Smooth muscle cell of the brain vasculature (primary cell): Measurements from ENCODE around the gene GALNT18.

Source experiments
- DNase-seq: peaks from one replicate; pipeline ENCODE4 v3.0.0-alpha.2; 2012; ENCODE audit warnings: low read depth, low spot score

The GALNT18 gene

DNA sequence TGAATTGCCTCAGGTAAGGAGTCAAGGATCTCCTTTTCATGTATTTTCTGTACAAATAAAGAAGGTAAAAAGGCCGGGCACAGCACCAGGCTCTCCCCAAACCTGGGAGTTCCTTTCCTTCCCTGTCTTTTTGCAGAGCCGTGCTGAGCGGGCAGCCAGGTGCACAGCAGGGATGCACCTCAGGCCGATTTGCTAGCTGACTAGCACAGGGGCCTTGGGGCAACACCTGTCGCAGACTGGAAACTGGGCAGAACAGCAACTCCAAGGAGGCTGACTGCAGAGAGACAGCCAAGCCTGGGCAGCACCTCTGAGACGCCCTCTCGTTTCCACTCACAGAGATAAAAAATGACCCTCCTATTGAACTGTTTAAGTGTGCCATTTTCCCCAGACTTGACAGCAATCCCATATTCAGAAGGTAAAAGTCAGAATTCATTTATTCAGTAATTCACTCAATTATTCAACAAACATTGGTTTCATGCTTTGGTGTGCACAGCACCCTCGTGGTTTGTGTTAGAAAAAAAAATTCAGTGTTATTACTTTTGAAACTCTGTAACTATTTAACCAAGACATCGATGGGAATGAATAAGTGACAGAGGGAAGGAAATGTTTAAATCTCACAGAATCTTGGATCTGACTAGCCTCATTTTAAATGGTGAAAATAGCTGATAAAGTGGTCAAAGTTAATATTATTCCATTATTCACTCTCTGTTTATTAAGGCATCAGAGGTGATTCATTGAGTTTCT is 120.9 kb downstream of the GALNT18 start:
- DNase-seq, result no peak

DNA sequence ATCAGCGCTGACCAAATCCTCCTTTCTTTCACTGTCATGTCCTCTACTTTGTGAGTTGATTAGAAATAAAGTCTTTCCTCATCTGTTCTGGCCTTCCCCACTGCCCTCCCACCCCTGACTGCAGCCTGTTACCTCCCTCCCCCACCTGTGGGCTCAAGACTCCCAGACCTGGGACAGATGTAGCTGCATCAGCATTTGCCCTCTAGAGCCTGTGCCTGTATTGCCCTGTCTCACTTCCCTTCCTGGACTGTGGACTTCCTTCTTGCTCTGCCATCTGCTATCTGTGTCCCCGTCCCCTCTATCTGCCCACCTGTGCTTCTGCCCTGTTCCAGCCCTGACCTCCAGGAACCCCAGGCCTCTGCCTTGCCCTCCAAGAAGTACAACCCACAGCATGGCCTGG is 122.5 kb downstream of the GALNT18 start:
- DNase-seq, result no peak

DNA sequence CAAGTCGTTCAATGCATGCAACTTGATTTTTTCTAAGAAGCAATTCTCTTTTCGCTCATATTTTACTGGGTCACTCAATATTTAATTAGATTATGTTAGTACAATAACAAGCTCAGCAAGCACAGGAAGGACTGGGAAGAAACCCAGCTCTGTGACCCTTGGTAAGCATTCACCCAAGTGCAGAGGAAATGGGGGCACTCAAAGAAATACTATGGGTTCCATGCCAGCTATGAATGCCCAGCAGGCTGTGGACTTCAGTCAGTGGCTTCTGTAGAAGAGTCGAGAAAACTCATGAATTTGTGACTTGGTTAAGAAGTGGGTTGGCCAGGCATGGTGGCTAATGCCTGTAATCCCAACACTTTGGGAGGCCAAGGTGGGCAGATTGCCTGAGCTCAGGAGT is 123.6 kb downstream of the GALNT18 start:
- no peak for DNase-seq

DNA sequence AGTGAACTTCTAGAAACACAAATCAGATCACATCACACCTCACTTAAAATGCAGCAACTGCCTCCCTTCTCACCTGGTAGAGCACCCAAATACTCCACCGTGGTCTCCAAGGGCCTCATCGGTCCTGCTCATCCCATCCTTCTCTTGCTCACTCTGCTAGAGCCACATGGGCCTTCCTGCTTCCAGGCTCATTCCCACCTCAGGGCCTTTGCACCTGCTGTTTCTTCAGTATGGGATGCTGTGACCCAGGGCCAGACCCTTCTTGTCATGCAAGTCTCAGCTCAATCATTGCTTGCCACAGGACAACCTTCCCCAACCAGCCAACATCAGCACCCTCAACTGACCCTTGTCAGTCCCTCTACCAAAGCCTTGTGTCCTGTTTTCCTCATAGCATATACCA is 124.9 kb downstream of the GALNT18 start:
- no peak for DNase-seq

DNA sequence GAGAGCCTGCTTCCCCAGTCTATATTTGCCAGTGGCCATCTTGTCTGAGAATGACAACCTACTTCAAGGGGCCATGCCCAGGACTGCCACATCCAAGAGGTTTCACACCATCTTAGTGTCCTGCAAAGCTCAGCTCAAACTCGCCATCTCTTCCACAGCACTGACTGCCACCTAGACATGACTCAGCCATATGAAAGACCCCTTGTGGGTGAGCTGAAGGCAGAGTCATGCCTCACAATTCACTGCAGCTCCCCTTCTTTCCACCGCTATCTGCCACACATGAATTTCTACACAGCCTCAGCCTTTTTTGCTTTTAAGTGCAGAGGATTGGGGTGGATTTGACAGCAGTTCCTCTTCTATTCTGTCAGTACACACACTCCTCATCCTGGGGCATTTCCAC is 127.5 kb downstream of the GALNT18 start:
- DNase-seq, result no peak

DNA sequence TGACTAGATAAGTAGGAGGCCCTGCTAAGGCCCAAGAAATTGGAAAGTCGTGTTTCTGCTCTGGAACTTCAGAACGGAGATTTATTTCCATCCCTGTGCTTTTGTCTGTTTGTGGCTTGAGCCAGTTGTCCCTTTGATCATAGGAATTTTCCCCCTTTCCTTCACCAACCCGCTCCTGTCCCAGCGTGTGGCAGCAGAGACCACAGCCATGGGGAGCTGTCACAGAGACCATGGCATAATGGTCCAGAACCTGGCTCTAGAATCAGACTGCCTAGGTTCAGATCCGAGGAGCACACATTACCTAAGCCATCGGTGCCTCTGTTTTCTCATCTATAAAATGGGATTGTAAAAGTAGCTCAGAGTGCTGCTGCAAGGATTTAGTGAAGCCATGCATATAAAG is 128.1 kb downstream of the GALNT18 start:
- DNase-seq, result no peak

DNA sequence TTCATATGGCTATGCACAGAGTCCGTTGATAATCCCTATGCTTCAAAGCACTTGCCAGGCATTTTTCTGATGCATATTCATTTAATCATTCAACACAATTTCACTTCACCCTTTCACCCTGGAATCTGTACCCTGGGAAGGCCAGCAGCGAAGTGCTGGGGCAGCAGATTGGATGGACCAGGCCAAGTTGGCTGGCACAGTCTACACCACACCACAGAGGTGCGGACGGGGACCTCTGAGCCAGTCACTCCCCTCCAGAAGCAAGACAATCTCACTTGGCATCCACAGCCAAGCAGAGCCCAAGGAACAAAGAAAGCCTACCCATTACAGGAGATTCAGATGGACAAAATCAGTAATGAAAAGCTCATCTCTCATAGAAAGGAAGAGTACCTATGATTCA is 130.2 kb downstream of the GALNT18 start:
- DNase-seq, result no peak

DNA sequence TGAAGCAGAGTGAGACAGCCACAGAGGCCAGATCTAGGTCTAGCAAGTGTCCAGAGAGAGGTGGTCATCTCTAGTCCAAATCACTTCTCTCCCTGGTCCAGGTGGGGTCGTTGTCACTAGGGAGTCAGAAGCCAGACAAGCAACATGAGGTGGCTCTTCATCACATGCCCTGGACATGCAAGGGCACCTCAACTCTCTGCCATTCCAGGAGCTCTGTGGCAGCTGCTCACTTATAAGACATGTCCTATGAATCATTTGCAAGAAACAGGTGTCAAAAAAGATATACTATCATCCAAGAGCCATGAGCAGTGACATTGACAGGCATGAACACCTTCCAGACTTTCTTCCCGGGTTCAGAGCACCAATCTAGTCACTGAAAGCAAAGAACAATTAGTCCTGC is 130.8 kb downstream of the GALNT18 start:
- no peak for DNase-seq

DNA sequence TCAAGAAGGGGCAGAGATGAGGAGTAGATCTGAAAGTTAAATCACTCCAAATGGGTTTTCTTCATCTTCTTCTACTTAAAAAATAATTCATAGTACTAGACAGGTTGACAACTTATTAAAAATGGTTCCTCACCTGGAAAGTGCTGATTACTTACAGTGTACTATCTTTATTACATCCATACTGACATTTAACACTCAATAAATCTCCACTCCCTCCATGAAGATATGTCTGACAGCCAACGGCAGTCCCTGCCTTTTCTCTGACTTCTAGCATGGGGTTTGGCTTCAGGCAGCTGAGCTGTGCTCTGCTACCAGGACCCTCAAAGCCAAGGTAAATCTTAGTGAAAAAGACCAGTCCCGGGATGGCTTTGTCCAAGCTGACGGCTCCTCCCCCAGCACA is 135.4 kb downstream of the GALNT18 start:
- DNase-seq, result no peak

DNA sequence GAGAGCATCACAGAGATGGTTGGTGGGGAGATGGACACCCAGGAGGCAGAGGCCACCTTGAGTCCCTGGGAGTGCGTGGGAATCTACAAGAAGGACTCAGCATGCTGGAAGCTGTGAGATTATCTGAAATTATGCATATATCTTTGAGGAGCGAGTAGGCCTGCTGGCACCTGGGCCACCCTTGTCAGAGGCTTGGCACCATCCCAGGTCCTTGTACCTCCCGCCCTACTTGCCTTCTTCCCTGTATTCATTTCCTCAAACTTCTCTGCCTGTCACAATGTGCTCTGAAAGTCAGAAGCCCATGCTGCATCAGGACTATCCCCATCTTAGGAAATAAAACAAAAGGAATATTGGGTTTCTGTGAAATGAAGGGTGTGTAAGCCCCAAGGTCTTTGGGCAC is 135.8 kb downstream of the GALNT18 start:
- DNase-seq, result no peak

DNA sequence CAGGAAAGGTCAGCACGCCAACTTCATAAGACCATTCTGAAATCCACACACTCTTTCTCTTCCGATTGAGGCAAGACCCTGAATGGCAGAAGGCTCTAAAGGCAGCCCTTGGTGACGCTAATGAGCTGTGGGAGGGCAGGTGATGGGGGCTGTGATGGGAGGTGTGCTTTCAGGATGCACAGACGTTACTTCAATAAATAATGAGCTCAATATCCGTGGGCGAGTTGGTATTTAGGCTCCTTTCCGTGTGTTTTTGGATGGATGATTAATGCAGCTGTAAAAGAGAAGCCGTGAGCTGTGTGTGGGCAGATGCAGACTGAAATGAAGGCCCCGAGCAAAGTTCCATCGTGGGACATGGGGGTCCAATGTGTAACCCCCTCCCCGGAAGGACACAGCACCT is 138.2 kb downstream of the GALNT18 start:
- no peak for DNase-seq

DNA sequence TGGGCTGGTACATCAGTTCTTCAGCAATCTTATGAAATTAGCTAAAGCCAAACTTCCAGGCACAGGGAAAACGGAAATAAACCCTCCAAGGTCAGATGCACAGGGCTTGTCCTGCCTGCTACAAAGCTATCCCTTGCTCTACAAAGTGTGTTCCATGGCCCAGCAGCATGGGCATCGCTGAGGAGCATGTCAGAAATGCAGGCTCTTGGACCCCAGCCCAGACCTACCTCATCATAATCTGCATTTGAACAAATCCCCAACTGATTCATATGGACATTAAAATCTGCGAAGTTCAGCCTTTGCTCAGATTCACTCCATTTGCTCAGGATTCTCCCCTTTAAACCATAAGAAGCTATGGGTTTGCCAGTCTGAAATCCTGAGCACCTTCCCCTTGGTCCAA is 139.1 kb downstream of the GALNT18 start:
- no peak for DNase-seq

DNA sequence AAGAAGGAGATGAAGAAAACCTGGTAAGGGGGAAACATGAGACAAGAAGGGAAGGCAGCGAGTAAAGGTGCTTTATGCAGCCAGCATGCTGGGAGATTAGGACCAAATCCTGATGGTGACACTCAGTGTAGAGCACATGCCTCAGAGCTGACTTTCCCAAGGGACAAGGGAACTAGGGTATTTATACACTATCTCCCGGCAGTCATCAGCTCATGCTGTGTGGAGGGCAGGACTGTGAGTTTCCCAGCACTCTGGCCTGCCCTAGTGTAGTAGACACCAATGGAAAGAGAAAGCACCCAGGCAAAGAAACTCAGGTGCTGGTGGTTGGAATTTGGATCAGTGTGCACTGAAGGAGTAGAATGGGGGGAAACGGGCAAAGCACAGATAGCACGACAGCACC is 140.4 kb downstream of the GALNT18 start:
- DNase-seq, result no peak

DNA sequence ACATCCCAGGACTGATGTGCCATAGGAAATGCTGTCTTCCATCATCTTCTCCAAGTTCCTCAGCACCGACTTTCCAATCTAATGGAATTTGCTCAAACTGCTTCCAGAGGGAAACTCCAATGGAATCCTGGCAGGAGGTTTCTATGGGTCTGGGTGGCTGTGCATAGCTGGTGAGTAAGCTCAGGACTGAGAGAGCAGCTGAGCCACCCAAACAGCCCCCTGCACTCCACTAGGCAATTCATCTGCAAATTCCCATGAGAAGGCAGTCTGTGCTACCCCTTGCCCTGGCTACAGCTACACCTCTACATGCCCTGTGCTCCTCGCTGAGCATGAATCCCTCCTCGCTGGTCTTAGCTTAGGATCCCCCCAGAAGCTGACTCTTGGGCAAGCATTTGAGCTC is 140.8 kb downstream of the GALNT18 start:
- no peak for DNase-seq

DNA sequence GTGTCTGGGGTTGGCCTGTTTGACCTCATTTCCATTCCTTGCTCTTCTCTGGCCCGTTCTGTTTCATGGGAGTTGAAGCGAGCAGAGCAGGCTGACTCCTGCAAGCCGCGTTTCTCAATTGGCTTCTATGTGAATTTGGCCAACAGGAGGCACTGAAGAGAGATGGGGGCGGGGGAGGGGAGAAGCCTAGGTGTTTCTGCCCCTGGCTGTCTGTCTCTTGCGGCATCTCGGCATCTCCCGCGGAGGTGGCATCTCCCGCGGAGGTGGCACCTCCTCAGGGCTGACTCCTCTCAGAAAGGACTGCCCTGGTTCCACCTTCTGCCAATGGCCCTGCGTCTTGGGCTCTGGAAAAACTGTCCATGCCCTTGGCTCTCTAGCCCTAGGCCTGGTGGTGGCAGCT is 143.1 kb downstream of the GALNT18 start:
- DNase-seq, result no peak

DNA sequence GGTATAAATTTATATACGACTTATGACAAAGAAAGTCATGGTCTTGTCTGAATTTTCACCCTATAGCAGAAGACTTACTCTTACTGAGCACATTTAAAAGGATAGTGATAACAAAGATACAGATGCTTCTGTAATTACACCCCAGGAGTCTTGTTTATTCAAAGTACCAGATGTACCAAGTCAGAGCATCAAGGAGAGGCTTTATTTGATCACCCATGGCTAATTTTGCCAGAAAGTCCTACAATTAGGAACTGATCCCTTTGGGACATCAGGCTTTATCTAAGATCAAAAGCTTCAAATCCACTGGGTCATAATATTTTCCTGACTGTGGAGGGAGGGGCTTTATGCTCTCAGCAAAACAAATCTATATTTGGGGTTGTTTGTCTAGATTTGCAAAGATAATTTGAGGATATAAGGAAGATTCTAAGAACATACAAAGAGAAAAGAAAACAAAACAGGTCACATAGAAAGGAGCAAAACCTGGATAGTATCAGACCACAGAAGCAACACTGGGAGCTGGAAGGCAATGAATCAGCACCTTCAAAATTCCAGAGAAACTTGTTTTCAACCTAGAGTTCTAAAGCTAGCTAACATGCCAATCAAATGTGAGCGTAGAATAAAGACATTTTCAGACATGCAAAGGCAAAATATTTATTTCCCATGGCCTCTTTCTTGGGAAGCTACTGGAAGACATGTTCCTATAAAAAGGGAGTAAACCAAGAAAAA is 143.9 kb downstream of the GALNT18 start:
- DNase-seq, result no peak

DNA sequence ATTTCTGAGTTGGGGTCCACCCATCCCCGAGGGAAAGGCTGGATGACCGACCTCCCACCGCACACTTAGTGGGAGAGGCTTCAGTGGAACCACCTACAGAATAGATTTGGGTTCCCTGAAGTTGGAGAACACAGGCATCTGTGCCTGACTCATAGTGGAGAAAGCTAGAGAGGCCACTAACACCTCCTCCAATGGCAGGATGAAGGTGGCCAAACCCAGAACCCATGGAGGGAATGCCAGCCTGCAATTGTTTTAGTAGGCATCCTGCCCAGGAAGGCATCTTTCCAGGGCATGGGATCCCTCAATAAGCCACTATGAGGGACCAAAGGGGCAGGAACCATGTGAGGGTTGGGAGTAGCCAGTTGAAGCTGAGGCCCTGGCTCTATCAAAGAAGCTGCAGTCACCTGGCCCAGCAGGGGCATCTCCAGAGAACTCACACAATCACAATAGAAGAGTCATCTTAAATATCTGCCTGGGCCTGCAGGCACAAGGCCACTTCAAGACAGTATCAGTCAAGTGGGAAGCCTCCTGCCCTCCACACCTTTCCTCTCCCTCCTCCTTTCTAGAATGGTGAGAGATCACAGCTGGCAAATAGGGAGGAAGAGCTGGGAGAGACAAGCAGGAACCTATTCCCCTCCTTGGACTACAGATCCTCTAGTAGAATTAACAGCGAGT is 144.7 kb downstream of the GALNT18 start:
- DNase-seq, result no peak

DNA sequence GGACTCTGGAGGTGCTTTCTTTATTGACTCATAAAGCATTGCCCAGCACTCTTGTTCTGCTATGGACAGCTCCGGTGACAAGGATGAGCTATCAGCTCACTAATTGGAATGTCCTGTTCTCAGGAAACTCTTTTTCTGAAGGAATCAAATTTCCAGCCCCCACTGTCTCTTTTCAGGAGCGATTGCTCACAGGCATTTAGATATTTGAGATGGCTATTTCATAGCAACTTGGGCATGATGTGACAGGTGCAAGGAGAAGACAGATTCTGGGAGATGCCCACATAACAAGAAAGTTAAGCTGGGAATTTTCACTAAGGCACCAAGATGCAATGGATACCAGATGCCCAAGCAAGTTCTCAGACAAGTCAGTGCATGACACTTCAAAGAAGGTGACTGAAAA is 145.3 kb downstream of the GALNT18 start:
- DNase-seq, result no peak

DNA sequence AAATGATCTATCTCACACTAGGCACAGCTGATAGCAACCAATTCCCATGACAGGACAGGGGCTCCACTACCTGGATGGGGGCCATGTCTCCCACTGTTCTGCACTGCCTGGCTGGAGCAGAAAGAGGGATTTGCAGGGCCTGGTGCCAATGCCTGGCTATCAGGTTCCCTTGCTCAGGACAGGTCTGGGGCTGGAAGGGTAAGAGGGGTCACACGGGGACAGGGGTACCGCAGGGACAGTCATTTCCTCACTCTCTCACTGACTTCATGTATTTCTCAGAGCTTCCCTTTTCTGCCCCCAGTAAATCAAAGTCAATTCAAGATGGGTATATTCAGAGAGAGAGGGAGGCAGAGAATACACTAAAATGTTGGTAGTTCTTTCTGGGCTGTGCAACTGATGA is 149.7 kb downstream of the GALNT18 start:
- DNase-seq, result no peak

DNA sequence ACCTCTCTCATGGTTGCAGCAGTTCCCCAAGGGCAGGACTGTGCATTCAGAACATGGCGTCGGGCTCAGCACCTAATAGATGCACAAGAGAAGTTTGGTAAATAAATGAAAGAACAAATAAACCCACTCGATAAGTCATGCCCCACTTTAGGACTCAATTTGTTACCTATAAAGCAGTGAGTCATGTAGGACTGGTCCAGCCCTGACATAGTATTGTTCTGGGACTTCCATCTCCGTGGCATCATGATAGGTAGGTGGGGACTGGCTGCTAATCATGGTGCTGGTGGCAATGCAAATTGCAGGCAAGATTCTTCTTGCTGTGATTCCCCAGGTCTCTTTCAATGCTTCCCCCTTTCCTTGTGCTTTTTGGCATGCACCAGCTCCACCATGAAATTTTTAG is 150.6 kb downstream of the GALNT18 start:
- no peak for DNase-seq

DNA sequence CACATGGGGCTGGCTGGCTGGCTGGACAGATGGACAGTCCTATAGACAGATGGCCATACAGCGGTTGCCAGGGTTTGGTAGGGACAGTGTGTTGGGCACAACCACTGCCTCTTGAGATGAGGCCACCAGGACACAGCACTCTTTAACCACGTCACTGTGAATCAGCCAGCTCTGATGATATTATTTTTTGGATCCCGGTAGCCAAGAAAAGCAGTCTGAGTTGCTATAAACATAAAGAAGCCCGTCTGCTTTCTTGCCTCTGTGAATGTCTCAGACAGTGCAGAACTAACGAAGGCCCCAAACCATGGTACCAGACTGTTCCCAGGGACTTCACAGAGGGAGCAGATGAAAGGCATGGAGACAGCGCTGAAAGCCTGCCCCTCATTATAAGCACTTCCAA is 152.9 kb downstream of the GALNT18 start:
- DNase-seq, result no peak

DNA sequence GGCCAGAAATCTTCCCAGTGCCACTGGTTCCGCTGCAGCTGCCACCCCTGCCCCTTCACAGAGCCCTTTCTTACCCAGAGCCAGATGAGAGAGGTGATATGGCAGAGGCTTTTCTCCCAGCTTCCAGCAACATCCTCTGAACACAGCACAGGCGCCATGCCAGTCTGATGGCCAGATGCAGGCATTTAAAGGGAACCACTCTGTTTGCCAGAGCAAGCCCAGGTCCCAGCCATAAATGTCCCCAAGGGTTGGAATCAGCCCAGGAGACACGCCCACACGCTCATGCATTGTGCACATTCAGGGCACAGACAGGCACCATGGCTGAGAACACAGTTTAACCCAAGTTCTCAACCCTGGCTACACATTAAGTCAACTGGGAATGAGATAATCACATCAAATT is 154.5 kb downstream of the GALNT18 start:
- DNase-seq, result no peak

DNA sequence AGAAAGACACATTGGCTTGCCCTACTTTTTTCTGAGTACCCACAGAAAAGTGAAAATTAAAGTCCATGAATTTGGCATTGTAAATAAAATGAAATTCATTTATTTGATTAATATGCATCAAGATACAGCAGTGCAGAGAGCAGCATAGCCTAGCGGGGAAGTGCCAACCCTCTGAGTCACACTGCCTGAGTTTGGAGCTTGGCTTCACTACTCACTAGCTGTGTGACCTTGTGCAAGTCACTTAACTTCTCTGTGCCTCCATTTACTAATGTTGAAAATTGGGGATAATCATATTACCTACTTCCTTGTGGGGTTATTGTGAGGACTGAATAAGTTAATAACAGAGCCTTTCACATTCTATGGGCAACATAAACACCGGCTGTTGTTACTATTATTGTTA is 157.2 kb downstream of the GALNT18 start:
- DNase-seq, result no peak
